ENCODE measurements around the gene WAS. TPM values are rescaled to one million over a fixed set of nuclear protein-coding genes. Genes with fewer than 3 reads are reported as not detected.

WAS gene
- polyA plus RNA-seq, 1 of the 3 experiments (the other 2 are of a cell fraction): 0.30 TPM

GRCh38 chrX:48705871-48706270 lies 22.3 kb downstream of the WAS start:
- ChIA-PET POLR2A (no interaction called here), CTCF (no interaction called here)
- Histone ChIP-seq H3K9me2 (no peaks in the 10 kb centered on the region), H3K4me3 (ENCODE audit: low read depth in 2 of 2, low read length in 1 of 2) (no peak overlapping the region), H3F3A (replicated peaks; ENCODE audit: insufficient read depth) (no peaks in the 10 kb centered on the region), H3K9ac (no peak overlapping the region), H4K20me1 (ENCODE audit: insufficient read depth) (no peaks in the 10 kb centered on the region), H3K9me3 (no peaks in the 10 kb centered on the region), H3K4me2 (no peak overlapping the region), H3K4me1 (ENCODE audit: control insufficient read depth in 1 of 2, insufficient read depth in 2 of 2, low read depth in 1 of 2, low read length in 1 of 2) (no peaks in the 10 kb centered on the region), H3K27ac (ENCODE audit: low read depth in 2 of 2, low read length in 1 of 2) (no peak overlapping the region), H3K79me2 (ENCODE audit: insufficient read depth) (peaks cover 3% of the 10 kb centered on the region; the same call in 1 of the 2 replicates), H2AFZ (ENCODE audit: low read depth) (no peak overlapping the region), H3K27me3 (ENCODE audit: insufficient read depth) (no peaks in the 10 kb centered on the region; the same call in 1 of the 2 replicates), H3K36me3 (replicated peaks in 1 of 2; ENCODE audit: control insufficient read depth in 1 of 2, insufficient read depth in 2 of 2, low read length in 1 of 2) (peaks cover 0 to 4% of the 10 kb centered on the region in 2 experiments)
- TF ChIP-seq ELF1 (IDR thresholded peaks at IDR 0.05) (no peak), TAF1 (IDR thresholded peaks at IDR 0.05; ENCODE audit: borderline replicate concordance, low read depth, low read length) (no peak), GATA2 (CRISPR knock-in tag; IDR thresholded peaks at IDR 0.05) (no peak), MXI1 (IDR thresholded peaks at IDR 0.05; ENCODE audit: low read depth, low read length) (no peak), NFIC (IDR thresholded peaks at IDR 0.05; ENCODE audit: borderline replicate concordance) (no peak), RAD21 (IDR thresholded peaks at IDR 0.05; ENCODE audit: low read length) (no peak), JUND (IDR thresholded peaks at IDR 0.05) (no peak), EP300 (IDR thresholded peaks at IDR 0.05; ENCODE audit: borderline replicate concordance in 1 of 2, low read depth in 1 of 2, low read length in 1 of 2) (no peak), TCF12 (IDR thresholded peaks at IDR 0.05) (no peak), EZH2phosphoT487 (IDR thresholded peaks at IDR 0.05; ENCODE audit: borderline replicate concordance, low read depth) (no peak), FOXJ3 (CRISPR knock-in tag; IDR thresholded peaks at IDR 0.05) (no peak), ZBTB33 (IDR thresholded peaks at IDR 0.05; ENCODE audit: borderline replicate concordance, low read depth) (no peak)
- TF ChIP-seq, protein P1, sequence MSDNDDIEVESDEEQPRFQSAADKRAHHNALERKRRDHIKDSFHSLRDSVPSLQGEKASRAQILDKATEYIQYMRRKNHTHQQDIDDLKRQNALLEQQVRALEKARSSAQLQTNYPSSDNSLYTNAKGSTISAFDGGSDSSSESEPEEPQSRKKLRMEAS (IDR thresholded peaks at IDR 0.05; ENCODE audit: low read depth): no peak
- 82% methylated on average over 6 of the region's 12 CpGs for WGBS (ENCODE audit: low lambda C conversion rate)
- DNase-seq: no peak

DNA sequence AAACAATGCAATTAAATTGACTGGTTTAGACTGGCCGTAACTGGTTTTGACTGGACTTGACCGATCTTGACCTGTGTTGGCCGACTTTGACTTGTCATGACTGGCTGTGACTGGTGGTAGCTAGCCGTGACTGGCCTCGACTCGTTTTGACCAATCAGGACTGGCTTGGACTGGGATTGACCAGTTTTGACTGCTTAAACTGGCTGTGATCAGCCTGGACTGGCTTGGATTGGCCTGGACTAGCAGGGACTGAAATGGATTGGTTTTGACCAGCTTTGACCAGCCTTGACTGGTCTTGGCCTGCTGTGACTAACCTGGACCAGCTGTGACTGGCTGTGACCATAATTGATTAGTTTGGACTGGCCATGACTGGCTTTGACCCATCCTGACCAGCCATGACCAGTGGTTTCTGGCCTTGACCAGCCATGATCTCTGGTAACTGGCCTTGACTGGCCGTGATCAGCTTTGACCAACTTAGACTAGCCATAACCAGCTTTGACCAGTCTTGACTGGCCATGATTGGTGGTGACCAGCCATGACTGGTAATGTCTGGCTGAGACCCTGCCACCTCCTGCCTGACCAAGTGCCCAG lies 26.0 kb downstream of the WAS start:
- no peaks in the 10 kb centered on the region for H3K4me1 ChIP-seq (ENCODE audit: control insufficient read depth in 1 of 2, insufficient read depth in 2 of 2, low read depth in 1 of 2, low read length in 1 of 2)
- no peak for DNase-seq
- ChIA-PET CTCF (interaction anchor here (1.2 kb wide), 1 partner anchor 9 kb away, joined by 3 read pairs; no protein-coding TSS in a partner anchor), POLR2A (no interaction called here)
- WGBS (ENCODE audit: low lambda C conversion rate): 37% methylated on average over 5 of the region's 7 CpGs
- H3K9me2 ChIP-seq: no peaks in the 10 kb centered on the region
- no peaks in the 10 kb centered on the region for H3K79me2 ChIP-seq (ENCODE audit: insufficient read depth)
- H3K27me3 ChIP-seq (ENCODE audit: insufficient read depth): no peaks in the 10 kb centered on the region; the same call in 1 of the 2 replicates
- no peaks in the 10 kb centered on the region for H3F3A ChIP-seq (replicated peaks; ENCODE audit: insufficient read depth)
- H2AFZ ChIP-seq (ENCODE audit: low read depth): no peak overlapping the region
- H3K9ac ChIP-seq: no peak overlapping the region
- no peaks in the 10 kb centered on the region for H3K36me3 ChIP-seq (replicated peaks in 1 of 2; ENCODE audit: control insufficient read depth in 1 of 2, insufficient read depth in 2 of 2, low read length in 1 of 2)
- H4K20me1 ChIP-seq (ENCODE audit: insufficient read depth): no peaks in the 10 kb centered on the region
- H3K4me2 ChIP-seq: no peak overlapping the region
- H3K9me3 ChIP-seq: no peaks in the 10 kb centered on the region
- no peak overlapping the region for H3K4me3 ChIP-seq (ENCODE audit: low read depth in 2 of 2, low read length in 1 of 2)
- no peak overlapping the region for H3K27ac ChIP-seq (ENCODE audit: low read depth in 2 of 2, low read length in 1 of 2)
- TF ChIP-seq CTCF (IDR thresholded peaks at IDR 0.05) (no peak), TEAD4 (IDR thresholded peaks at IDR 0.05; ENCODE audit: borderline replicate concordance, insufficient read depth) (no peak), RCOR1 (IDR thresholded peaks at IDR 0.05; ENCODE audit: low read length) (no peak), YY1 (IDR thresholded peaks at IDR 0.05; ENCODE audit: low read depth) (no peak), JUND (IDR thresholded peaks at IDR 0.05) (no peak), TAF1 (IDR thresholded peaks at IDR 0.05; ENCODE audit: borderline replicate concordance, low read depth, low read length) (no peak), ELF1 (IDR thresholded peaks at IDR 0.05) (no peak), GATA2 (CRISPR knock-in tag; IDR thresholded peaks at IDR 0.05) (no peak), FOSL2 (IDR thresholded peaks at IDR 0.05; ENCODE audit: borderline replicate concordance, low read depth) (no peak), RXRA (IDR thresholded peaks at IDR 0.05; ENCODE audit: borderline replicate concordance, low read depth) (no peak), SIN3A (IDR thresholded peaks at IDR 0.05; ENCODE audit: borderline replicate concordance, low read depth, low read length) (no peak)
- TF ChIP-seq, protein P2, sequence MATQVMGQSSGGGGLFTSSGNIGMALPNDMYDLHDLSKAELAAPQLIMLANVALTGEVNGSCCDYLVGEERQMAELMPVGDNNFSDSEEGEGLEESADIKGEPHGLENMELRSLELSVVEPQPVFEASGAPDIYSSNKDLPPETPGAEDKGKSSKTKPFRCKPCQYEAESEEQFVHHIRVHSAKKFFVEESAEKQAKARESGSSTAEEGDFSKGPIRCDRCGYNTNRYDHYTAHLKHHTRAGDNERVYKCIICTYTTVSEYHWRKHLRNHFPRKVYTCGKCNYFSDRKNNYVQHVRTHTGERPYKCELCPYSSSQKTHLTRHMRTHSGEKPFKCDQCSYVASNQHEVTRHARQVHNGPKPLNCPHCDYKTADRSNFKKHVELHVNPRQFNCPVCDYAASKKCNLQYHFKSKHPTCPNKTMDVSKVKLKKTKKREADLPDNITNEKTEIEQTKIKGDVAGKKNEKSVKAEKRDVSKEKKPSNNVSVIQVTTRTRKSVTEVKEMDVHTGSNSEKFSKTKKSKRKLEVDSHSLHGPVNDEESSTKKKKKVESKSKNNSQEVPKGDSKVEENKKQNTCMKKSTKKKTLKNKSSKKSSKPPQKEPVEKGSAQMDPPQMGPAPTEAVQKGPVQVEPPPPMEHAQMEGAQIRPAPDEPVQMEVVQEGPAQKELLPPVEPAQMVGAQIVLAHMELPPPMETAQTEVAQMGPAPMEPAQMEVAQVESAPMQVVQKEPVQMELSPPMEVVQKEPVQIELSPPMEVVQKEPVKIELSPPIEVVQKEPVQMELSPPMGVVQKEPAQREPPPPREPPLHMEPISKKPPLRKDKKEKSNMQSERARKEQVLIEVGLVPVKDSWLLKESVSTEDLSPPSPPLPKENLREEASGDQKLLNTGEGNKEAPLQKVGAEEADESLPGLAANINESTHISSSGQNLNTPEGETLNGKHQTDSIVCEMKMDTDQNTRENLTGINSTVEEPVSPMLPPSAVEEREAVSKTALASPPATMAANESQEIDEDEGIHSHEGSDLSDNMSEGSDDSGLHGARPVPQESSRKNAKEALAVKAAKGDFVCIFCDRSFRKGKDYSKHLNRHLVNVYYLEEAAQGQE (IDR thresholded peaks at IDR 0.05; ENCODE audit: low read depth, low read length): no peak
